NCI-H2196 treated with DMSO at 0.1 percent for 48 hours (cell line): ENCODE results near the gene TENT4A.
"Not testable (repeated sequence)": the region's sequence is repeated elsewhere in the genome, so short reads cannot be mapped to it uniquely, and the experiment has no call there.

Experiments
- DNase-seq: peaks from one replicate; lab custom pipeline; 2025; ENCODE audit not compliant: unreplicated experiment; lab: John Stamatoyannopoulos, UW

TENT4A gene

DNA sequence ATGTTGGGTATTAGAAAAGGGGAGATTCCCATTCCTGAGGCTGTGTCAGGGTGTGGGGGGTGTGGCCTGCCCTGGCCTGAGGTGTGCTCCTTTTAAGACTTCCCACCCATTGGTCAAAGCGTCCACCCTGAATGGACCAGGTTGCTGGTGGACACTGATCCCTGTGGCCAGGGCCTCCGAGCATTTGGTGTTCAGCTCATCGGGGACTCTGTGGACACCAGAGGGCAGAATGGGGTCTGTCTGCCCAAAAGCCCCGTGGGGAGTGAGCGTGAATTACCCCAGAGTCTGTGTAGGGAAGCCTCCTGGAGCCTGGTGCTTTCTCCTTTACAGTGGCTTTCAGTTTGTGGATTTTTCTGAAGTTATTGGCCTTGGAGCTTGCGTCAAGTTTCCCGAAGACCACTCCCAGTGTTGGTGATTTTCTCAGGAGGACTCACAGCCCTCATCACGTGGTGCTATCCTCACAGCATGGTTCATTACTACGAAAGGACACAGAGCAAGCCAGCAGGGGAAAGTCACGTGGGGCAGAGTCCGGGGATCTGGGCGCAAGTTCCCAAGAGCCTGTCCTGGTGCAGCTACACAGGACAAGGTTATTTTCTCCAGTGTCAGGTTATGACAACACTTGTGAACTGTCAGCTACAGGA lies 55.5 kb downstream of the TENT4A start:
- no peak for DNase-seq

DNA sequence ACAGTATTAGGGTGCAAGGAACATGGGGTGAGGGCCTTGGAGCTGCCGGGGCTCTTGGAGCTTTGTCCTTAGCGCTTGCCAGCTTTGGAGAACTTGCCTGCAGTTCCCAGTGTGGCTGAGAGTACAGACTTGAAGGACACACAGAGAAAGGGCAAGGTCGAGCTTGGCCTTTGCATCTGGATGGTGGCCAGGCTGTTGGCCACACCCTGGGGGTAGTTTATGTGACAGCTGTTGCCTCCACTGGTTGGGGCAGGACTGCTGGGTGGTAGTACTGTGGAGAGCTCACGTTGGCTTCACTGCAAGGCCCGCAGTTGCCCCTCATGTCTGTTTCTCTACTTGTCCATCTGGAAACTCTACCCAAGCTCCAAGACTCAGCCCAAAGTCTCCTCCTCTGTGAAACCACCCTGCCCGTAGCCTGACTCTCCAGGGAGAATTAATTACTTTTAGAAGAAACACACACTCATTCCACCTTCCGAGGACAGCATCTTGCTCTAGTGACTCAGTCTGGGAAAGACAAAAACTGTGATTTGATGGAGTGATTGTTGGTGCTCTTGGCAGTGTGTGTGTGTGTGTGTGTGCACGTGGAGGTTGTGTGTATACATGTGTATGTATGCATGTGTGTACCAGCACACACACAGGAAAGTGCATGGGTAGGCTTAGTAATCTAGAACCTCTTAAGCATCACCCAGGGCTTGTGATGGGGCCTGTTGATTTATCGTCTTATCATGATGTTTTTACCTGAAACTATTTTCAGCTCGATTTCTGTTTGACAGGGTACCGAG lies 57.8 kb downstream of the TENT4A start:
- no peak for DNase-seq

DNA sequence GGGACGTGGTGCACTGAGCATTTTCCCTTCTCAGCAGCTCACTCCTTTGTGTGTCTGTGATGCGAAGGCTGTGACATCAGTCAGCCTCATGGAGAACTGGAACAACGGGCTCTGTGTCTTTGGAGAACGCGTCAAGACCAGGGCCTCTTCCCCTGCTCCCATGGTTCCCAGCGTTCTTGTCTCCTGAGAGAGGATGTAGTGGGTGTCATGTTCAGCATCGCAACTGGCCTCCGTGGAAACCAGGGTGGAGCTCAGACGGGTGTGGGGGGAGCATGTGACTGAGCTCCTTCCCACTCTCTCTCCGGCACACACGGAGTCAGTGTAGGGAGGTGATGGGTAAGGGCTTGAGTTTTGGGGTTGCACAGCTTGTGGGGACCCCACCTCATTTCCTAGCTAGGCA lies 59.7 kb downstream of the TENT4A start:
- DNase-seq: no peak

DNA sequence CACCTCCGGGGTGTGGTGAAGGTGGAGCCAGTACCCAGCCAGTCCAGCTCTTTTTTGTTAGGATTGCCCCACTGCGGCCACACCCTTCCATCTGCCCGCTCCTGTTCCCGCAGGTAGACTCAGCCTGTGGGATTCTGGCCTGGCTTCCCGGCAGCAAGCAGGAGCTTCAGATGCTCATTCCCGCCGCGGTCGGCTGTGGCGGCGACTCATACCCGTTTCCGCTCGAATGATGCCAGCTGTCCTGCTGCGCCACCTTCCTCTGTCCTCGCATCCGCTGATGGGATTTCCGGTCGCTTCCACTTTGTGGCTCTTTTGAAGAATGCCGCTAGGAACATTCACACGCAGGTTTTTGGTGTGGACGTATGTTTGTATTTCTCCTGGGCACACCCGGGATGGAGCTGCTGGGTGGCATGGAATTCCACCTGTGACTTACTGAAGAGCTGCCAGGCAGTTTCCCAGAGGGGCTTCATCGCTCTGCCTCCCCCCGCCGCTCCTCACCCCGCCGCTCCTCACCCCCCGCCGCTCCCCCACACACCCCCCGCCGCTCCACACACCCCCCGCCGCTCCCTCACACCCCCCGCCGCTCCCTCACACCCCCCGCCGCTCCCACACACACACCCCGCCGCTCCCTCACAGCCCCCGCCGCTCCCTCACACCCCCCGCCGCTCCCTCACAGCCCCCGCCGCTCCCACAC lies 60.3 kb downstream of the TENT4A start:
- DNase-seq: no peak

DNA sequence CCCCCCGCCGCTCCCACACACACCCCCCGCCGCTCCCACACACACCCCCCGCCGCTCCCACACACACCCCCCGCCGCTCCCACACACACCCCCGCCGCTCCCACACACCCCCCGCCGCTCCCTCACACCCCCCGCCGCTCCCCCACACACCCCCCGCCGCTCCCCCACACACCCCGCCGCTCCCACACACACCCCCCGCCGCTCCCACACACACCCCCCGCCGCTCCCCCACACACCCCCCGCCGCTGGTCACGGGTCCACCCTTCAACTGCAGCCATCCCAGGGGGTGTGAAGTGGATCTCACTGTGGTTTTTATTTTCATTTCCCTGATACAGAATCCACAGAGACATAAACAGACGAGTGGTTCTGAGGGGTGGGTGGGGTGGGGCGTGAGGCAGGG lies 61.0 kb downstream of the TENT4A start:
- DNase-seq: not testable (repeated sequence)

DNA sequence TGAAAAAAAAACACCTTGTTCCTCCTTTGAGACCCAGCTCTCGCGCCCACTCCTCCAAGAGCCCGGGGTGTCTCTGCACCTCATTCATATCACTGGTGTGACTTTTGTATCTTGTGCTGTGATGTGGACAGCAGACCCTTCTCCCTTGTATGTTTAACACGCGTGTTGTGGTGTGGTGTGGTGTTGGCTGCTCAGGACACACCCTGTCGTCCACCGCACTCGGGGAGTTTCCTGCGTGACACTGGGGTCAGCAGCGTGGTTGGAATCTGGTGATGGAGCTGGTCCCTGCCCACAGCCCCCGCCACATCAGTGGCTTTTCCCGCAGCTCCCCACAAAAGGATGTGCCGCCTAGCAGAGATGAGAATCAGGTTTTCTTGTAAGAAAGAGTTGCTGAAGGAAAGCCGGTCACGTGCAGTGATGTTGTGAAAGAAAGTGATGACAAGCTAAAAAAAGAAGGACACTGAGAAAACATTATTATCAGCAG lies 61.5 kb downstream of the TENT4A start:
- no peak for DNase-seq

DNA sequence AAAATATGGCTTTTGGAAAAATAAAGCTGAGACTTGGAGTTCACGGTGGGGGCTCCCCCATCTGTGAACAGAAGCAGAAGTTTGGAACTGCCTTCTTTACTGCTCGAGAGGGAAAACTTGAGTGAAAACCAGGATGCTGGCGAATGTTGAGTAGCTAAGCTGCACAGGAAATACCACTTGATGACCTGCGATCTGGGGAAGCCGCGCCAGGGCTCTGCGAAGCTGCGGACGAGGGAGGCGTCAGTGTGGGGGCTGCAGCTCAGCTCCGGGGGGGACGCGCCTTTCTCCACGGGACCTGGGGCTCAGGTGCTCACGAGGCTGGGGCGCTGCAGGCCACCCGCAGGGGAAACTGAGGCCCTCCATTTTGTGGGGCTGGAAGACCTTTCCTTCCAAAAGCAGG lies 62.3 kb downstream of the TENT4A start:
- no peak for DNase-seq

DNA sequence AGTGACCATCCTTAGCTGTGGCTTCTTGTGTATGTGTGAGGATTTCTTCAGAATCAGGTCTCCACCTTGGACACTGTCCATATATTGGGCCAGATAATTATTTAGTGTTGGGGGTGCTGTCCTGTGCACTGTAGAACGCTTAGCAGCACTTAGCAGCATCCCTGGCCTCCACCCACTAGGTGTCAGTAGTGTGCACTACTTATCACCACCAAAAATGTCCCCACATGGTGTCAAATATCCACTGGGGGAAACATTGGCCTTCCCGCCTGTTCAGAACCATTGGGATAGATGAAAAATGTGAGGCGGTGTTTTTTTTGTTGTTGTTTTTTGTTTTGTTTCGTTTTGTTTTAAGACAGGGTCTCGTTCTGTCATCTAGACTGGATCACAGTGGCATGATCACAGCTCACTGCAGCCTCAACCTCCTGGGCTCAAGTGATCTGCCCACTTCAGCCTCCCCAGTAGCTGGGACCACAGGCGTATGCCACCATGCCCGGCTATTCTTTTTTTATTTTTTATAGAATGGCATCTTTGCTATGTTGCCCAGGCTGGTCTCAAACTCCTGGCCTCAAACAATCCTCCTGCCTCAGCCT lies 67.7 kb downstream of the TENT4A start:
- no peak for DNase-seq

DNA sequence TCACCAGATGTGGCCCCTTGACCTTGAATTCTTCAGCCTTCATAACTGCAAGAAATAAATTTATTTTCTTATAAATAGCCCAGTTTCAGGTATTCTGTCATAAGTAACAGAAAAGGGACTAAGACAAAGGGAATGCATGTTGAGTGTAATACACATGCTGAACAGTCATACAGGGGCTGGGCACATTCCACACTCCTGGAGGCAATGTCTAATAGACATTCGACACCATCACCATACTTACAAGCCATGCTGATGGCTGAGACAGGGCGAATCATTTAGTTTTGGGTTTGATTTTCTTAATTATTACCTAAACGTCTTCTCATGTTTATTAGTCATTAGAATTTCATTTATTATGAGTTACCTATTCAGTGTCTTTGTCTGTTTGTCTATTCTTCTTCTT lies 68.5 kb downstream of the TENT4A start:
- no peak for DNase-seq

DNA sequence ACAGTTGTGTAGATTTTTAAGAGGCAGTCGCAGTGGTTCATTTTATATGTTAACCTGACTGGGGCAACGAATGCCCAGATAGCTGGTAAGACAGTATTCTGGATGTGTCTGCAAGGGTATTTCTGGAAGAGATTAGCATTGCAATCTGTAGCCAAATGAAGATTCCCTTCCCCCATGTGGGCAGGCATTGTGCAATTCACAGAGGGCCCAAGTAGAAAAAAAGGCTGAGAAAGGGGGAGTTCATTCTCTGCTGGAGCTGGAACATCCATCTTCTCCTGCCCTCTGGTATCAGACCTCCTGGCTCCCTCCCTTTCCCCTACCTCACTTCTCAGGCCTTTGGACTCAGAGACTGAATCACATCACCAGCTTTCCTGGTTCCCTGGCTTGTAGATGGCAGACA lies 70.6 kb downstream of the TENT4A start:
- DNase-seq: no peak

DNA sequence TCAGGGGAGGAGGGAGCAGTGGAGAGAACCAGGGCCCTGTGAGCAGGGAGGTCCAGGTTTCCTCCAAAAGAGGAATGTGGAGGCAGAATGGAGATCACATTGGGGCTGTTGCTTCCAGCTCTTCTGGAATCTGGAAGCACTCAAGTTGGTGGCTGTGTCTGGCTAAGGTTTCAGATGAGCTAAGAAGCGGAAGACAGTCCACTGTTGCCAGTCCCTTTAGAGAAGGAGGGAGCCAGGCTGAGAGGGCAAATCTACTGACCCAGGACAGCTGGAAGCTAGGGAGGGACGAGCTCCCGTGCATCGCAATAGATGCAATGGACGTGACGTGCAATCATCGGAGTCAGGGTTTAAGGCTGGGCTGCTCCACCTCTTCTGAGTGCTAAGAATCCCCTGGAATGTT lies 71.2 kb downstream of the TENT4A start:
- no peak for DNase-seq

DNA sequence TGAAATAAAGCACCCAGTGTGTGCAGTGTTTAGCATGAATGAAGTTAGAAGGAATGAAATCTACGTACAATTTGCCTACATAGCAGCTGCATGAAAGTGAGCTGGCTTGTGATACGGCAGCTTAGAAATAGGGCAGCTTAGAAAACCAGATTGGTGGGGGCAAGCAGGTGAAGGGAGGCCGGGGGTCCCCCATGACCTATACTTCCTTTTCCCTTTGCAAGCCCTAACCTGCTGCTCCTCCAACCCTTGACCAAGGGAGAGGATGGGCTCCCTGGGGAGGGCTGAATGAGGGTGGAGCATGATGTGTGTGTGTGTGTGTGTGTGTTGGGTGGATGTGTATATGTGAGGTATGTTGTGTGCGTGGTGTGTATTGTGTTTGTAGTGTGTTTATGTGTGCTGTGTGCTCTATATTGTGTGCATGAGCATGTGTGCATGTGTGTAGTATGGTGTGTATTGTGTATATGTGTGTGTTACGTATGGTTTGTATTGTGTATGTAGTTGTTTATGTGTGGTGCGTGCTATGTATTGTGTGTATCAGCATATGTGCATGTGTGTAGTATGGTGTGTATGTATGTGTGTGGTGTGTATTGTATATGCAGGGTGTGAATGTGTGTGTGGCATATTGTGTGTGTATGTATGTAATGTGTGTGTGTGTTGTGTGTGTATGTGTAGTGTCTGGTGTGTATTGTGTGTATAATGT lies 72.1 kb downstream of the TENT4A start:
- DNase-seq: no peak

DNA sequence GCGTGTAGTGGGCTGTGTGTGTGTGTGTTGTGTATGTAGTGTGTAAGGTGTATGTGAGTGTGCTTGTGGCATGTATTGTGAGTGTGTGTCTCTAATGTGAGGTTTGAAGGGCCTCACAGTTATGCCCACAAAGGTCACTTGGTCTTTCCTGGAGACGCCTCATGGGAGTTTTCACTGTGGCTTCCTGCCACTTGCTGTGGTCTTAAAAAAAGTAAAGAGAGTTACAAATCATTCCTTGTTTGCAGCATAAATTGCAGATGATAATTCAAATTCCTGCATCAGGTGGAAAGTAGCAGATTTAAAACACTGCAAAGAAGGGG lies 72.6 kb downstream of the TENT4A start:
- no peak for DNase-seq

DNA sequence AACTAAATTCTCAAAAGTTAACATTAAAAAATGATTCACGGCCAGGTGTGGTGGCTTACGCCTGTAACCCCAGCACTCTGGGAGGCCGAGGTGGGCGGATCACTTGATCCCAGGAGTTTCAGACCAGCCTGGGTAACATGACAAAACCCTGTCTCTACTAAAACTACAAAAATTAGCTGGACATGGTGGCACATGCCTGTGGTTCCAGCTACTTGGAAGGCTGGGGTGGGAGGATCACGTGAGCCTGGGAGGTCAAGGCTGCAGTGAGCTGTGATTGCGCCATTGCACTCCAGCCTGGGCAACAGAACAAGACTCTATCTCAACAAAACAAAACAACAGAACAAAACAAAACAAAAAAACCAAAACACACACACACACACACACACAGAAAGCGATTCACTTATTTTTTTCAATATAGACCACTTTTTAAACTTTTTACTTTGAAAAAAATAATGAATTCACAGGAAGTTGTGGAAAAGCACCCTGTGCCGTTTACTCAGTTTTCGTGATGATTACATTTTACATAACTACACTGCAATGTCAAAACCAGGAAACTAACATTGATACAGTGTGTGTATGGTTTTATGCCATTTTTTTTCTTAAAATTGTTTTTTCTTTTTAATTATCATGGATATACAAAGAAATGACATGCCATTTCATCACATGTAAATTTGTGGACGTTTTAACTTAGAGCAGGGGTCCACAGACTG lies 73.7 kb downstream of the TENT4A start:
- no peak for DNase-seq

DNA sequence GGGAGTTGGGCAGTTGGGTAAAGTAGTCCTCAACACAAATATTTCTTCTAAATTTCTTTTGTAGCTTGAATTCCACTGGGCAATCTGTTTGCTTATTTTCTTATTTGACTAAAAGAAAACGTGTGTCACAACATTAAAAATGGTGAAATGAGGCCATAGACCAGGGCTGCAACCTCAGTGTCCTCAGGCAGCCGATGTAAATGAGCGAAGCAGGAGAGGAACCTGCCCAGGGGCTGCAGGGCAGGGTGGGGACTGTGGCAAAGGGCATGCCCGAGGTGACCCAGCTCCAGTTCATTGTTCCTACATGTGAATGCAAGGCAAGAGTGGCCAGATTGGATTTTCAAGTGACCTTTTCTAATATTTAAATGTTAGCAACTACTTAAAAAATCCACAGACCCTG lies 74.7 kb downstream of the TENT4A start:
- no peak for DNase-seq

DNA sequence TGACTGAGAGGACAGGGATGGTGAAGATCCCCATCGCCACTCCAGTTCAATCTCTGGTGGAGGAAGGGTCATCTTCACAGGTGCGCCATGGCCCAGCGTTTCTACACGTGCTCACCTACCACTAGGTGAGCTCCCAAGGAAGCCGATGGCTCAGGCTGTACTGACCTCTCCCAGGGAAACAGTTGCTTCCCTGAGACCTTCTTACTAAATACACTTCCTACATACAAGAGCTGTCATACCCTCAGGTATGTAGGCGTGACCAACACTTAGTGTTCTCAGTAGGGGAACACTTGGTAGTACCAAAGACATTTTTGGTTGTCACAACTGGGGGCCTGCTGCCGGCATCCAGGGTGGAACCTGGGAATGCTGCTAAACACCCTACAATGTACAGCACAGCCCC lies 75.2 kb downstream of the TENT4A start:
- no peak for DNase-seq

DNA sequence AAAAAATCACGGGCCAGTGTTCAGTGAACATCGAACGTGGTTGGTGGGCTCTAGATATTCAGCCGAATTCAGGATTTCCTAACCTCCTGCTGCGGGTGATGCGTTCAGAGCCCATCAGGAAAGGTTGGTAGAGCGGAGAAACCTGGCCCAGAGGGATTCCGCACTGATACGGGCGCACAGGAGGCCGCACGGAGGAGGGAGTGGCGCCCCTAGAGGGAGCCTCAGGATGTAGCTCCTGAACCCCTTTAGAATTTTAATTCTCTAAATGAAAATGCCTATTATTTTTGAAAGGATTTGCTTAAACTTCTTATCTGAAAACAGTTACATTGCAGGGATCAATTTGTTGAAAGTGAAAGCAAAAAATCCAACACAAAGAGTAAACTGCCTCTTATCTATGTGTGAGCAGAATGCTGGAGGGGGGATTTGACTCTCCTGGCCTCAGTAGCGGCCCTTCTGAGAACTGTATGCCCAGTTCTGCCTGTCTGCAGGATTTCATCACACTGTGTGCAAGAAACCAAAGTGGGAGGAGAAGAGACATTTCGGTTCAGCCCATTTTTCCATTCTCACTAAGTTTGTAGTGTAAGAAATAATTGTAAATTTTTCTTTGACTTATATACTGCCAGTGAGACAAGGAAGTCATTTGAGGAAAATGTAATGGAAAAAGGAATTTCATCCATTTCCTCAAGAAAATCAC lies 75.9 kb downstream of the TENT4A start:
- no peak for DNase-seq

DNA sequence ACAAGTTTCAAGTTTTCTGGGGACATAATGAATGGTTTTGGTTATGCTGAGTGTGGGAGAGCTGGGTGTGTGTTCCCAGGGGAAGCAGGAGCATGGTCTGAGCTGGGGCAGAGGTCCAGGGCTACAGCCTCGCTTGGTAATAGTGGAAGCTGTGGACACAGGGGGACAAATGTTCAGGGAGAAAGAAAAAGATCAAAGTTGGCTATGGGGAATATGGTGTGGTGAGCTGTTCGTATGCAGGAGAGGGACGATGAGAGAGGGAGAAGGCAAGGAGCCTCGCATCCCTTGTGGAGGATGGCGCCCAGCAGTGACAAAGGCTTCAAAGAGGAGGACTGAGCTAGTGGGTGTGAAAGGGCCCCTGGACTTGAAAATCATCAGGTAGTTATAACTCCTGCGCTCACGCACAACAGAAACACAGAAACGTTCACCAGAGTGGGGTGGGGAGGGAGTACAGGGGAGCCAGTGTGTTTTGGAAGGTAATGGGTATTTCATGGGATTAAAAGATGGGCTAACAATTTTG lies 77.2 kb downstream of the TENT4A start:
- no peak for DNase-seq

DNA sequence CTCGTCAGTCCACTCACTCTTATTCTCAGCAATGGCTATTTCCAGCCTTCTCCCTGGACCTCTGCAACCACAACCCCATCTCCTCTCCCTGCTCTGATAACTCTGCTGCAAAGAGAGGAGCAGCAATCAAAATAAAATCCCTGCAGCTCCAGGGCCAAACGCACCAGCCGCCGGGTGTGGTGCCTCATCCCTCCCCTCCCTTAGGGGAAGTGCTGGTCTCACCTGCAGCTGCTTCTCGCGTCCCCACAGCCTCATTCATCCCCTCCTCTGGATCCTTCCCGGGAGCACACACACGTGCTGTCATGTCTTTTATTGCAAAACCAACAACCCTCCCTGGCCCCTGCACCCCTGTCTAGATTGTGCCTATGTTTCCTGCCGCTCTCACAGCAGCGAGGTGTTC lies 77.8 kb downstream of the TENT4A start:
- DNase-seq: no peak

DNA sequence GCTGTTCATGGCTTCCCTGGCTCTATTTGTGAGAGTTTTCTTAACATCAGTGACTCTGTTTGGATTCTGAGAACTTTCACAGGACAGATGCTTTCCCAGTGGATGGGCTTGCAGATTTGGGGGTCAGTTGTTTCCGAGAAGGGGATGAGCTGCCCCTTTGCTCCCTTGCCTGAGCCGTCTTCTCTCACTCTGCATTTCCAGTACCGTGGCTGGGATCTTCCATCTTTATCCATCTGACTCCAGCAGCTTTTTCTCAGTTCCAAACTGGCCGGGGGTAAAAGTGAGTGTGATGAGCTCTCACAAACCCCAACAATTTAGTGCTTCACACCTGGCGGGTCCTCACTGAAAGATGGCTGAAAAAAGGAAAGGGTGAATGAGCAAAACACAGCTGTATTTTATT lies 79.1 kb downstream of the TENT4A start:
- no peak for DNase-seq
